GM21529 (cell line): ENCODE measurements around the gene POU3F3.

Experiments used
- ATAC-seq: cut with Tn5 transposase; IDR thresholded peaks from one replicate; pipeline ENCODE4 v1.9.1; 2021; ENCODE audit not compliant: unreplicated experiment

The POU3F3 gene

DNA sequence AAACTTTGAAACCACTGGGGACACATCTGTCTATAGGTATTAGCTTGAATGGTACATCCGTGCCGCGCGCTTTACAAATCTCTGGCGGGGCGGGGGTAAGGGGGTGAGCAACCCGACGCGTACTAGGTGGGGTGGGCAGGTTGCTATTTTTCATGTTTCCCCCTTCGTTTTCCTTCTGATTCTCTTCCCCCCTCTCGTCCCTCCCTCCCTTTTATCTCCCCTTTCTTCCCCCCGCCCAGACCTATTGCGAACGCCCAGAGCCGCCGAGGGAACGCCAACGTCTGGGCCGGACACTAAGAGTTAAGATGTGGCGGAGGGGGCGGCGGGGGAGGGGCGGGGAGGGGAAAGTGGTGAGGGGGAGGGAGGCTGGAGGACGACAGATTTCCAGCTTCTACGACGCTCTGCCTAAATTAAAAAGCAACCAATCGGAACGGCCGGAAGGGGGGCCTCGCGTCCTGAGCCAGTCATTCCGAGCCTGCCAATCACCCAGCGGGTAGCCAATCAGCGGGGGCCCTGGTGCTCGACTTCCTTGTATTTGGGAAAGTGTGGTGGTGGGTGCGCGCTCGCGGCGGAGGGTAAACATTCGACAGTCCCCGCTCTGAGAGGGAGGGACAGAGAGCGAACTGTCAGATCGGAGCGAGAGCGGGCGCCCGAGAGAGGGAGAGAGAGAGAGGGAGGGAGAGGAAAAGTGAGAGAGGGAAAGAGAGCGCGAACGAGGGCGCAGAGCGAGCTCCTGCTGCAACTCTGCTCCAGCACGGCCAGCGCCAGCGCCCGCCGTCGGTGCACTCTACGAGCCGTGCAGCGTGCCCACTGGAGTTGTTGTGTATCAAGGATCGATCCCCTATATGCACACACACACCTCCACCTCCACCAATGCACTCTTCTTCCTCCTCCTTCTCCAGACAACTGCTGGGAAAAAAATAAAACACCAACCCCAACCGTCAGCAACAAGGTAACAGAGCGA is at the start of gene POU3F3:
Gene POU3F3 (plus strand): TSS at position 582 of the 964 bp plus-strand sequence. CDS start 1,396 bp downstream, outside the sequence.
- no peak for ATAC-seq

DNA sequence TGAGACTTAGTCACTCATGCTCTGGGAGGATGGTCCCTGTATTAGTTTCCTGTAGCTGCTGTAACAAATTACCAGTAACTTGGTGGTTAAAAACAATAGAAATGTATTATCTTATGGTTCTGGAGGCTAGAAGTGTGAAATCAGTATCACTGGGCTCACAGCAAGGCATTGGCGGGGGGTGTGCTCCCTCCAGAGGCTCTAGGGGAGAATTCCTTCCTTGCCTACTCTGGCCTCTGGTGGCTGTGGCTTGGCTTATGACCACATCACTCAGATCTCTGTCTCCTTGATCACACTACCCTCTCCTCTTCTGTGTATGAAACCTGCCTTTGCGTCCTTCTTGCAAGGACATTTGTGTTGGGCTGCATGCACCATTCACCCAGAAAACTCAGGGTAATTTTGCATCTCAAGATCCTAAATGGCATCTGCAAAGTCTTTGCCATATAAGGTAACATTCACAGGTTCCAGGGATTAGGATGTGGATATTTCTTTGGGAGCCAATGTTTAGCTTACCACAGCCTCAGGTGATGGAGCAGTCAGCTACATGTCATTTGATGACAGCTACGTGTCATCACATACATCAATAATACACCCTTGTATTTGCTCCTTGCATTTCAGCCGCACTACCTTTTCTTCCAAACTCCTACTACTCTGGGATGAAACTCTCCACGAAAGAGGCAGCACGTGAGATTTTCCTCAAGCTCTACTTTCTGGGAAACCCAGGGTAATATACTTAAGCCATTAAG is 49.6 kb upstream of the POU3F3 start:
- ATAC-seq = no peak

DNA sequence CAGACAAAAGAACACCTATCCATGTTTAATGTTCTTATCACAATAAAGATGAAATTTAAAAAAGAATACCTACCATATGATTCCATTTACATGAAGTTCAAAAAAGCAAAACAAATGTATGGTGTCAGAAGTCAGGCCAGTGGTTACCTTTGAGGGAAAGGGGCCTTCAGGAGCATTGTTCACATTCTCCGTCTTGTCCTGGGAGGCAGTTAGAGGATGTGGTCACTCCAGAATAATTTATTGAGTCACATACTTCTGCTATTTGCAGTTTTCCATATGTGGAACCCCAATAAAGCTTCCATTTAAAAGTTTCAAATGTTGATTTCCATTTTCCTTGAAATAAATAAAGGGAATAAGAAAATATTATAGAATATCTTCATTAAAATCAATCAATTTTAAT is 41.6 kb upstream of the POU3F3 start:
- ATAC-seq = no peak

DNA sequence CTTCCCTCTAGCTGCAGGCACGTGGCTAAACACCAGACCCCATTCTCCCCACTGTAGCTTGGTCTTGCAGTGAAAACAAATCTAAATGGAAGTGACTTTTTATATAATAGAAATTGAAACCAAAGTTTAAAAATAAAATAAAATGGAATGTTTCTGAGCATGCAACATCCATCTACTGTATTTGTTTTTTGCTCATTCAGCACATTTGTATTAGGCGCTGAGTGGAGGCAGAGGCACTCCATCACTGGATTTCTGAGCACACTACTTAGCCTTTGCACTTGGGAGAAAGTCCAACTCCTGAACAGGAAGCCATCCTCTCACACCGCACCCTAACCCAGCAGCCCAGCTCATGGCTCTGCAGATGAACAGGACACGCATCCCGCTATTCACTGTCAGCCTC is 37.8 kb upstream of the POU3F3 start:
- no peak for ATAC-seq

DNA sequence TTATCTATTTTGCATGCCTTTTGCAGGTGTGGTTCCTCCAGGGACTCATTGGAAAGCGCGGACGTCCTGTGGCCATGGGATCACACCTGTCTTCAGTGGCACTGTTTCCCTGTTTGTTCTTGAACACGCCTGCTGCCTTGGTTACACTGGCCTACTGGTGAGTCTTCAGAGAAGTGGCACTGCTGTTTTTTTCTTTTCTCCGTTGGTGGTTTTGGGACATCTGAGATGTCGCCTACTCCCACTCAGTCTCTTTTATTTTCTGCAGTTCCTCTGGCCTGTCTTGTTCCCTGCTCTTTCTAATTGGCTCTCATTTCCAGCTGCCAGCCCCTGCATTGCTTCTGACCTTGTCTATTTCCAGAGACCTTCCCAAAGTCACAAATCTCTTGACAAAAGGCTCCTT is 35.7 kb upstream of the POU3F3 start:
- no peak for ATAC-seq

DNA sequence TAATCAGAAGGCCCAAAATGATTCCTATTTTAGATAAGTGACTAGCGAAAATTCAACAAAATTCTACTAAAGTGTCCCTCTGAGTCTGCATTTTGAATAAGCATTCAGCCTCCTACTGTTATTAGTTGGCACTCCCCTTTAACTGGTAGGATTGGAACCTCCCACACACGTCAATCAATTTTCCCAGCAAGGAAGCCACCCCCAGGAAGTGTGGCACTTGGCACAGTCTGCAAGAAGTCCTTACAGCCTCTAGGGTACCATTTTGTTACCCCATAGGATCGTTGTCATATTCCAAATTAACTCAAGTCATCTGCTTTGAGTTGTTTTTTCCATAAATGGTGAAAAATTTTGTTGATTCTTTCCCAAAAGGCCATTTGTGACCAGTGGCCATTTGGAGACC is 33.8 kb upstream of the POU3F3 start:
- ATAC-seq = no peak

DNA sequence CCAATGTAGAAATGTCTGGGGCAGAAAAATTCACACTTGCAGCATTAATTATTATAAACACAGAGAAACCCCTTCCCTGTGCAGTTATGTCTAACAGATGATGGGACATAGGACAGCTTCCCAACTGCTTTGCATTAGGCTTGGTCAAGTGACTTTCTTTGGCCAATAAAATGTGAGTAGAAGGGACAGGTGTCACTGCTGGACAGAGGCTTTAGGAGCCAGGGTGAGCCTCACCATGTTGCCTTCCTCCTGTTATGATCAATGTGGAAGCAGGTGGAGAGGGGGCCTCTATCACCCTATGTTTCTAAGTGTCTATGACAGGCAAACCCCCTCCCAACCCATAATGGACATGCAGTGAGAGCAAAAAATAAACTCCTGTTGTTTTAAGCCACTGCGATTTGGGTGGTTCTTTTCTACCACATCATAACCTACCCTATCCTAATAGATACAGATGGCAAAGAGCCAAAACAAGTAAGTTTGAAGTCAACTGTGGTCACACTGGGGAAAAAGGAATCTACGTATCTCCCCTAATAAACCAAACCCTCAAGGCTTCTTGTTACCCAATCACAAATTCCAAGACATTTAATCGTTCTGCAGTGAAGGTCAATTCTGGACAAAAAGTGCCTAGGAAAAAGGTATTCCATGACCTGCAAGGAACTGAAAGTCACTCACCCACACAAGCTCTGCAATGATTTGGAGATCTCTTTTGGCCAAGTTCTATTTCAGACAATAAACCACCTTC is 28.6 kb upstream of the POU3F3 start:
- ATAC-seq = no peak

DNA sequence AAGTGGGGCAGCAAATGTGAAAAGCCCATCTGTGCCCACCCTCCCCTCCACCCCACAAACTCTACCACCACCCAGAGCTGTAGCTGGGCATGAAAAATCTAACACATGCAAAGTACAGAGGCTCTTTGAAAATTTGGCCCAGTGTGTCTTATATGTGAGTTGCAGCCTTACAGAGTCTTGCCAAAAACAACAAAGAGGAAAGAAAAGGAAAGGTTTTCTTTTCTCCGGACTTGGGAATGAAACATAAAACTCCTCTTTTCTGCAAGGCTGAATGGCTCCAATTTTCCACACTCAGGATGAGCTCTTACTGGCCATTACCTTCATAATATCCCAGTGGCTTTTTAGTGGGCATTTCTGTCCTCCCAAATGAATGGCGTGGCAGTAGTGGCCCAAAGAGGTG is 27.9 kb upstream of the POU3F3 start:
- ATAC-seq = no peak

DNA sequence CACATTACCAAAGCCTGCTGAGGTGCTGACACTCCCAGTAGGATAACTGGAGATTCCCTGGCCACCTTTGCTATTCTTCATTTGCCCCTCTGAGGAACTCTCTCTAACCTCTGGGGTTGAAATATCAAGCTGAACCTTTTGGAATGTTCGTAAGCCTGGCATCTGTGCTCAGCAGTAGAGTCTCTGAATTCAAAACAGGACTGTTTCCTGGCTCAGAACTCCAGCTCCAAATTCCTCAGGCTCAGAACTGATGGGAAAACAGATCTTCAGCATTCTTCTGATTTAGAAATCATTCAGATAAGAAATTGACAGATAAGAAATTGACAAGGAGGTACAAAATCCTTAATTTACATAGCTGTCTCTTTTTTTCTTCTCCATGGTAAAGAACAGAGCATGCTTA is 22.2 kb upstream of the POU3F3 start:
- ATAC-seq = no peak

DNA sequence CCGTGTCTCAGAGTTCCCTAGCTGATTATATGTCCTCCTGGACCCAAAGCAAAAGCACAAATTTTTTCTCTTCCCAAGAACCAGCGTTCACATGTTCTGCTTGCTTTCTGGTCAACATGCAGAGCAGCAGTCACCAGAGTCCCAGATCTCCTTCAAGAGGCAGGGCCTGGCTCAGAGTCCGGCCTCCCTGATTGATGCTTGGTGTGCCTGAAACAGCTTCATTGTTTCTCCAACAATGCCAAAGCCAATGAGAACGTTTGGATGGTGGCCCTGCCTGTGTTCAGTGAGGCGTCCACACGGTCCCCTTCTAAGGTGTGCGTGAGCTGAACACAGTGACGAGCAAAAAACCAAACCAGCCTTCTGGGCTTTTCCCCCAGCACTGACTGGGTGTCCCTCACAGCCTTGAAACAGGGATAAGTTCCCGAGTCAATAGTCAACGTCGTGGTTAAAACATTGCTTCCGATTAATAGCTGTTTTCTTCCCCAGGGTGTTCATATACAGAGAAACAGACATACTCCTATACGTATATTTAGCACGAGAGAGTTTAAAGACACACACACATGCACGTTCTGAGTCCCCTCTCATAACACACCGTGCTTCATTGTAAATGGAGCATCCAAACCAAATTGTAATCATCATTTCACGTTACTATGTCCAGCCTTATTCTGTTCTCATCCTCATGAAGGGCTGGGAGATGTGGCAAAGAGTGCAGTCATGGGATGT is 19.3 kb upstream of the POU3F3 start:
- ATAC-seq = no peak

DNA sequence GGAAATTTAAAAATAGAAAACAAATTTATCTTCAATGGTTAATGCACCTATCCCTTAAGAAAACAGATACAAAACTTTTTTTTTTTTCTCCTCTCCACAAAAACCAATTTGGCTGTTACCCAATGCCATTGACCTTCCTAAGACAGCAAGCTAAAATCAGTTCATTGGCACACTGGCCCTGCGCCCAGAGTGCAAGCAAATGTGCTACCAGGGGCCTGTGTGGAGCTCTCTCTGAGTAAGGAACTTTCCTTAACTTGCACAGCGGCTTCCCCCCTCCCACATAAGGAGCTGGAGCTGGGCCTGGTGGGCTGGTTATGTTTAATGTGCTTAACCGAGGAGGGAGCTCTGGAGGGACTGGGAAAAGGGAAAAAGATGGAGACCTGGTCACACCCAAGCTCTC is 17.6 kb upstream of the POU3F3 start:
- no peak for ATAC-seq

DNA sequence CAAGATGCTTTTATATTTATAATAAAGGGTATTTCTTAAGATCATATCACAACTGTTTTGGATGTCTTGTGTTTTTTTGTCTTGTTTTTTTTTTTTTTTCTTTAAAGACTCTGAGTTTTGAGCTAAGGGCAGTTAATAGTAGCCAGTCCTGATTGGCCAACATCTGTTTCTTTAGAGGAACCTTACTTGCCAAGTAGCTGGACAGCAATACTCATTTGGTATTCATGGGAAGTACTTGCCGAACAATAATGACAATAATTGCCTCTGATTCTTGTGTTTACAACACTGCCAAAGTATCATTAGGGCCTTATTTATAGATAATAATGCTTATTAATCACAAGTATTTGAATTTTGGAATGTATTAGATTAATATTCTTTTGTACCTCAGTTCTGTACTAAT is 17.1 kb upstream of the POU3F3 start:
- ATAC-seq = no peak

DNA sequence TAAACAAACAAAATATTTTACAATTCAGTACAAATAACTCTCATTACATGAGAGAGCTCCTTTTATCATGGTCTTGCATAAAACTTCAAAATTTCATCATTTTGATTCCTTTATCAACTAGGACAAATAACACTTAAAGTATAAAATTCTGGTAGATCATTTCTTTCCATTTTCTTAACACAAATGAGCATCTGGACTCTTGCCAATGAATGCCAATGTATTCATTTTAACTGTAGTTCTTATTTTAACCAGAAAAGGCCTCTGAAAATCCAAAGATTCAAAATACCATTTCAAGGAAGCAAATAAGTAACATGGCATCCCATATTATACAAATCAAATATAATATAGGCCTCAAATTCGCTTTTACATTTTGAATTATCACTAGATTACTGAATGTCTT is 13.8 kb upstream of the POU3F3 start:
- ATAC-seq = no peak

DNA sequence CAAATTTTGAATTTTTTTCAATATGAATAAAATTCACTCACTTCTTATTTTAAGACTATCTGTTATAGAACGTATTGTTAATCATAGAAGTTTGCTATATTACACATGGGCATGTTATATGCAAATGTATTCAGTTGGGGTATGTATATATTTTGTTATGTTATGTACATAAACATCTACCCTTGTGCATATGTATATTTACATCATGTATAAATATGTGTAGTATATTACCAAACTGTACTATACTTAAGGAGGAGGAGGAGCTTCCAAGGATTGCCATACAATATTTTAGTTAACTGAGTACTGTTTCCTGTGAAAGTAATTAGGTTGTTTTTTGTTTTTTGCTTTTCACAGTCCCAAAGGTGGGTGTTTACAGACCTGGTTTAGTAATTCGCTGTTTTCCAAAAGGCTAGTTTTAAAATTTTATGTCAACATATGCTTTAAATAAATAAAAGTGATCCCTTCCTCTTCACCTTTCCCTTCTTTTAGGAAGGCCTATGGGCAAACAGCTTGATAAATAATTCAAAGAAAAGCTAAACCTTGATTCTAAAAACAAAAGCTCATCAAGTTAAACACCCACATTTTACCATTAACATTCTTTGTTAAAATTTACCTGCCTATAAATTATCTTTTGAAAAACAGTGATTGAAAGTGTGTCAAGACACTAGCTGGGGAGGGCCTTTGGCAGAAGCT is 12.9 kb upstream of the POU3F3 start:
- ATAC-seq = no peak

DNA sequence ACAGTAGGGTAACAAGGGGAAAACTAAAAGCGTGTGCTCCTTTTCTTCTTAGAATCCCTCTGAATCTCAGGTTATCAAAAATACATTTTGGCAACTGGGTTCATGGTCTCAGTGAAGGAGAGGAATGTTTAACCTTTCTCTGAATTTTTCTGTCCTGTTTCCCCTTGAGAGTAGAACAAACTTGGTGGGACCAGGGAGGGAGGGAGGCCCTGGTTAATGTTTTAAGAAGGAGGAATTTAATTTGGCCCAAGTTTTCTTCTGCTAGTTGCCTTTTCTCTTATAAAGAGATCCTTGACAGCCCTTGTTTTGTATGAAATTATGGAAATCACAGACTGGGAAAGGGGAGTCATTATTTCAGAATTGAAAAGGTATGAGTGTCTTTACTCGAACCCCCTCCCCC is 12.2 kb upstream of the POU3F3 start:
- ATAC-seq = no peak

DNA sequence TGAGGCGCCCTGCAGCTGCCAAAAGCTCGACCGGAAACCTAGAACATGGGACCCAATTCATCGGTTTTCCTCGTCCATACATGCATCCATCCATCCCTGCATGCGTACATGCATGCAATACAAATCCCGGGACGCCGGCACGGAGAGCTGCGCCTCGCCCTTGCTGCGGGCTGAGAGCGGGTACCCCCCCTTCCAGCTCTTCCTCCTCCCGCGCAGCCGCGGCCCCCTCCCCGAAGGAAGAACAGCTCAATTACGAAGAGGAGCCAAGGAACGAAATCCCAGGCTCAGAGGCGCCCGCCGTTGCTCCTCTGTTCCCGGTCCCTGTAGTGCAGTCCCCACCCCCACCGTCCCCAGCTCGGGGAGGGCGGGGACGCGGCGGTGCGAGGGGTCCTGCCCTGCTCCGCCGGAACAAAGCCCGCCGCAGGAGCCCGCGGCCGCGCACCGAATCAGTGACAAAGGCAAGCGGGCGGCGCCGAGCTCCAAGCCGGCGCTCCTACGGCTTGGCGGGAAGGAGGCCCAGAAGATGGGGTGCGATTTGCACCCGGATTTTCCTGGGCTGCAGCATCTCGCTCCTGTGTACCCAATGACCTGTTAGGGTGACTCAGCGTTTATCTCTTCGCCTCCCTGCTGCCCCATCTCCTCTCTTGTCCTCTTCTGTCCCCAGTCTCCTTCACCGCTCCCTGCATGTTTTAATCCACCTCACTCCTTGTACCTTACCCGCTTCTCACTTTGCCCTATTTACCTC is 8.9 kb upstream of the POU3F3 start:
- ATAC-seq = no peak

DNA sequence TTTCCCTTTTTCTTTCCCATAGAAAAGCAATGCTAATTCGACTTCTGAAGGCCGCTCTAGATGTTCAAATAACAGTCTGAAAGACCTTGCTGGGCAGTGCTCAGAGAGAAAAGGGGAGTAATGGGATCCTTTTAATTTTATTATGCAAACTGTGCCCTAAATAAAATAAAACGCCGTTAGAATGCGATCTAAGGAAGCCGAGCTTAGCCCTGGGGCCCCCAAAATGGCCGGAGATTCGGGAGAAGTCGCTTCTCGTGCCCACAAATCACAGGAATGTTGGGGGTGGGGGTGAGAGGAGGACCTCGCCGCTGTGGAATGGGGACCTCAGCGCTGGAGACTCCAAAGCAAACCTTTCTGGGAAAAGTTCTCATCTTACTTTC is 8.4 kb upstream of the POU3F3 start:
- no peak for ATAC-seq

DNA sequence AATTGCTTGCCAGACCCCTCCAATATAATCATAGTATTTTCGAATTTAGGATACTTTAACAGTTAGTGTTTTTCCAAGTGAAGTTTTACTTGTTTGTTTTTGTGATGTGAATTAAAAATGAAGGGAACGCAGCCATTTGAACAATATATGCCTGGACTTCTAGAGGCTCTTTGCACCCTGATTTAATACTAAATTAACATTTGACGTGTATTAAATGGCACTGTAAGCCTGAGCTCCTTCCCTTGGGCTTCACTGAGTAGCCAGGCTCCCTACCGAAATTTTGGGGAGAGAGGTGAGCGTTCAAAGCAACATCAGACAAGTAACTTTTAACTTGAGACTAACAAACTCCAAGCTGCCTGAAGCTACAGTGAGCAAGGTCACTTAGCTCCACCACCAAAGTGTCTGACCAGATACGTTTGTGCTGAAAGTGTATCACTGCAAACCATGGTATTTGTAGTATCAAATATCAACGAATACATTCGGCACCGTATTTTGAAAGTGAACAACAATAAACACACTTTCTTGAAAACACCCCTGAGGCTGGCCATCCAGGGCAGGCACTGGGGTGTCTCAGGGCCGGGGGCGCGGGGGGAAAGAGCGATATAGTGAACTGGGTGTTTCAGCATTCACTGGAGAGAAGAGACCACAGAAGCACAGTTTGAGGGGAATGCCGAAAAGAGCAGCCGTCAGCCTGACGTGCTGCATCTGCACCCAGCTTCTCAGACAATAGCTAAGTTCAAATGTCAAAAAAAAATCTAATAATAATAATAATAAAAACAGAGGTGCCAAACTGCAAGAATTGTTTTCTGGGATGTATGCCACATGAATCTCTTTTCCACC is 7.7 kb upstream of the POU3F3 start:
- no peak for ATAC-seq
